IMR-90 (cell line): ENCODE results near the gene OR2T35. TPM values are rescaled to one million over a fixed set of nuclear protein-coding genes. Genes with fewer than 3 reads are reported as not detected.

Experiments used
- ATAC-seq: fragments of 200-7000 bp; cut with Tn5 transposase; 2 replicates; pipeline ENCODE4 v1.9.1; 2020; ENCODE audit warnings: low read depth, mild to moderate bottlenecking, moderate library complexity
- BruUV-seq: library from RNA; stranded (reverse); fragments of 400-500 nt; replicated peaks from 2 replicates; lab custom pipeline; 2021; lab: Mats Ljungman, UMichigan
- CTCF ChIA-PET: fragments of 300-600 bp; formaldehyde crosslinking; extraction: SDS; loops from one replicate; lab custom pipeline; 2021; ENCODE audit warnings: antibody characterized with exemption; lab: Yijun Ruan, JAX
- POLR2A ChIA-PET: fragments of 300-600 bp; sonication (Branson Sonifier 250); formaldehyde crosslinking; loops from one replicate; lab custom pipeline; 2022; ENCODE audit warnings: antibody characterized with exemption; ENCODE audit not compliant: unreplicated experiment; lab: Charles Lee
- DNase-seq: peaks from one replicate; pipeline ENCODE4 v3.0.0; 2013
- H2AFZ ChIP-seq: replicated peaks from 2 replicates; pipeline ENCODE3; 2013; ENCODE audit warnings: low read length, mild to moderate bottlenecking; ENCODE audit not compliant: poor library complexity
- H2AK5ac ChIP-seq: 2 replicates; pipeline ENCODE4 v1.6.1; 2013; ENCODE audit warnings: low read depth, low read length, inconsistent platforms
- H2AK9ac ChIP-seq: replicated peaks from 2 replicates; pipeline ENCODE3; 2013; ENCODE audit warnings: mild to moderate bottlenecking, low read depth, low read length, moderate library complexity; ENCODE audit not compliant: poor library complexity
- H2BK120ac ChIP-seq: 2 replicates; pipeline ENCODE4 v1.6.1; 2013; ENCODE audit warnings: low read depth, low read length, inconsistent platforms
- H2BK15ac ChIP-seq: 3 replicates; pipeline ENCODE4 v1.6.1; 2013; ENCODE audit warnings: low read depth, low read length, inconsistent platforms
- H2BK20ac ChIP-seq: 2 replicates; pipeline ENCODE4 v1.6.1; 2013; ENCODE audit warnings: low read depth, mild to moderate bottlenecking, inconsistent platforms, low read length, moderate library complexity
- H2BK5ac ChIP-seq: 2 replicates; pipeline ENCODE4 v1.6.1; 2013; ENCODE audit warnings: mild to moderate bottlenecking, low read depth, low read length, inconsistent platforms; ENCODE audit not compliant: poor library complexity, severe bottlenecking
- H3K14ac ChIP-seq: replicated peaks from 2 replicates; pipeline ENCODE4 v1.6.1; 2013; ENCODE audit warnings: low read depth, low read length, inconsistent platforms
- H3K18ac ChIP-seq: 2 replicates; pipeline ENCODE4 v1.6.1; 2013; ENCODE audit warnings: low read depth, low read length, control low read depth
- H3K23ac ChIP-seq: 2 replicates; pipeline ENCODE4 v1.6.1; 2013; ENCODE audit warnings: low read depth, low read length, inconsistent platforms
- H3K27ac ChIP-seq: 2 replicates; pipeline ENCODE4 v1.5.1; 2013; ENCODE audit warnings: mild to moderate bottlenecking, control low read depth, low read length; ENCODE audit not compliant: insufficient read depth
- H3K27me3 ChIP-seq: 2 replicates; pipeline ENCODE4 v1.6.1; 2013; ENCODE audit warnings: low read length; ENCODE audit not compliant: control insufficient read depth, insufficient read depth
- H3K36me3 ChIP-seq: 2 replicates; pipeline ENCODE4 v1.6.1; 2013; ENCODE audit warnings: low read length, mixed read lengths; ENCODE audit not compliant: control insufficient read depth, insufficient read depth
- H3K4ac ChIP-seq: 2 replicates; pipeline ENCODE4 v1.6.1; 2013; ENCODE audit warnings: low read depth, low read length, inconsistent platforms
- H3K4me1 ChIP-seq: 2 replicates; pipeline ENCODE4 v1.6.1; 2013; ENCODE audit warnings: low read length, mixed read lengths; ENCODE audit not compliant: control insufficient read depth, insufficient read depth
- H3K4me2 ChIP-seq: 2 replicates; pipeline ENCODE4 v1.6.1; 2013; ENCODE audit warnings: low read depth, mild to moderate bottlenecking, control low read depth, low read length, moderate library complexity
- H3K4me3 ChIP-seq: 2 replicates; pipeline ENCODE4 v1.5.1; 2013; ENCODE audit warnings: low read depth, mild to moderate bottlenecking, control low read depth, low read length, moderate library complexity; ENCODE audit not compliant: insufficient read depth
- H3K56ac ChIP-seq: 2 replicates; pipeline ENCODE4 v1.6.1; 2013; ENCODE audit warnings: low read length, inconsistent platforms; ENCODE audit not compliant: insufficient read depth; ENCODE audit errors: extremely low read depth
- H3K79me1 ChIP-seq, 2 experiments: 2 replicates each; pipeline ENCODE4 v1.6.1; 2013; ENCODE audit warnings: low read length in 2 of 2, inconsistent platforms in 1 of 2, low read depth in 1 of 2
- H3K9ac ChIP-seq: 2 replicates; pipeline ENCODE4 v1.6.1; 2013; ENCODE audit warnings: low read depth, low read length, control low read depth
- H3K9me1 ChIP-seq: 2 replicates; pipeline ENCODE4 v1.6.1; 2013; ENCODE audit warnings: low read length, inconsistent platforms; ENCODE audit not compliant: insufficient read depth
- H3K9me3 ChIP-seq: 2 replicates; pipeline ENCODE4 v1.6.1; 2013; ENCODE audit warnings: low read length; ENCODE audit not compliant: control insufficient read depth, insufficient read depth
- H4K20me1 ChIP-seq: 2 replicates; pipeline ENCODE4 v1.6.1; 2013; ENCODE audit warnings: low read length, inconsistent platforms; ENCODE audit not compliant: insufficient read depth
- H4K5ac ChIP-seq: 2 replicates; pipeline ENCODE4 v1.6.1; 2013; ENCODE audit warnings: mild to moderate bottlenecking, low read depth, low read length, control low read depth
- H4K8ac ChIP-seq, 2 experiments: 2 replicates each; pipeline ENCODE4 v1.6.1; 2013; ENCODE audit warnings: low read depth in 2 of 2, low read length in 2 of 2, control low read depth in 1 of 2, inconsistent platforms in 1 of 2
- H4K91ac ChIP-seq: 2 replicates; pipeline ENCODE4 v1.6.1; 2013; ENCODE audit warnings: low read depth, low read length, inconsistent platforms; ENCODE audit not compliant: insufficient read depth
- ELK1 ChIP-seq: fragments of 150-350 bp; IDR thresholded peaks from 2 replicates; pipeline ENCODE4 v1.6.1; 2016; ENCODE audit warnings: low read depth, mild to moderate bottlenecking, low read length, moderate library complexity, borderline replicate concordance
- MAFK ChIP-seq: IDR thresholded peaks from 2 replicates; pipeline ENCODE4 v1.6.1; 2012; ENCODE audit warnings: low read depth, low read length, improper control_type of control experiment
- MXI1 ChIP-seq: IDR thresholded peaks from 2 replicates; pipeline ENCODE4 v1.6.1; 2012; ENCODE audit warnings: low read depth, mild to moderate bottlenecking, low read length, moderate library complexity, borderline replicate concordance
- NFE2L2 ChIP-seq: fragments of 150-350 bp; IDR thresholded peaks from 2 replicates; pipeline ENCODE4 v1.6.1; 2016; ENCODE audit warnings: low read depth, mild to moderate bottlenecking, low read length
- WGBS, 2 experiments: methylation state at CpG; one replicate each; pipeline versions ENCODE4 v1.1.5 to v1.1.7; 2013; ENCODE audit warnings: missing lambda C conversion rate in 2 of 2; ENCODE audit not compliant: insufficient read length in 1 of 2; ENCODE audit errors: extremely low coverage in 2 of 2; 5-methylcytosine and 5-hydroxymethylcytosine counted together
- dilution Hi-C: fragments of 300-500 bp; cut with HindIII; formaldehyde crosslinking; loops from one replicate; pipeline ENCODE4 v1.14.3; 2018; ENCODE audit warnings: low sequenced_read_pairs; ENCODE audit not compliant: unreplicated experiment
- in situ Hi-C: fragments of 300-500 bp; cut with MboI; formaldehyde crosslinking; loops from 3 replicates; pipeline ENCODE4 v1.14.3; 2019; ENCODE audit warnings: low sequenced_read_pairs, inconsistent platforms, mixed read lengths
- intact Hi-C: fragments of 100-400 bp; cut with micrococcal nuclease; formaldehyde crosslinking; loops from 2 replicates; pipeline ENCODE4 v1.10.0; 2022
- polyA plus RNA-seq, 3 experiments: library from polyadenylated mRNA; depleted of rRNA; stranded (reverse); fragments of >200 nt; gene quantifications; 2 replicates each; pipeline ENCODE4 v1.2.3, GENCODE V29; 2012; ENCODE audit warnings: low replicate concordance in 1 of 3
- total RNA-seq: library from RNA; depleted of rRNA; stranded (reverse); fragments of >200 nt; gene quantifications from 2 replicates; pipeline ENCODE4 v1.2.3, GENCODE V29; 2012

The OR2T35 gene
- total and polyA plus RNA-seq, 2 of the 4 experiments (the other 2 are of a cell fraction), result not detected

GRCh38 chr1:248691567-248692155 lies 46.6 kb upstream of the OR2T35 start:
- no TSS peak for BruUV-seq
- Histone ChIP-seq H3K27ac (no peak overlapping the region), H3K9ac (no peak overlapping the region), H4K20me1 (no peaks in the 10 kb centered on the region), H3K14ac (no peak overlapping the region), H2BK5ac (no peak overlapping the region), H3K9me1 (no peaks in the 10 kb centered on the region), H3K18ac (no peak overlapping the region), H3K9me3 (peaks cover 18% of the 10 kb centered on the region), H4K91ac (no peak overlapping the region), H3K4me3 (no peak overlapping the region), H3K4me1 (no peaks in the 10 kb centered on the region), H4K5ac (no peak overlapping the region), H3K23ac (no peak overlapping the region), H2BK120ac (no peak overlapping the region), H3K4ac (no peak overlapping the region), H3K56ac (no peak overlapping the region), H4K8ac (no peak overlapping the region), H2AK9ac (no peak overlapping the region), H2AK5ac (no peak overlapping the region), H3K36me3 (no peaks in the 10 kb centered on the region), H2BK20ac (no peak overlapping the region), H3K27me3 (no peaks in the 10 kb centered on the region), H3K79me1 (no peaks in the 10 kb centered on the region), H2BK15ac (no peak overlapping the region), H2AFZ (no peak overlapping the region), H3K4me2 (no peak overlapping the region)
- ATAC-seq (no peak), DNase-seq (no peak)
- WGBS, 2 experiments, result 75% methylated on average over 43 of the region's 51 CpGs; no CpG with 5 or more reads in 1 of the 2 experiments
- TF ChIP-seq ELK1, result no peak
- no peak for TF ChIP-seq MXI1
- no peak for TF ChIP-seq NFE2L2
- TF ChIP-seq MAFK, result no peak
- ChIA-PET CTCF (no interaction called here), POLR2A (no interaction called here)
- dilution Hi-C loops (no loop called here), intact Hi-C loops (no loop called here), in situ Hi-C loops (no loop called here)
